ENCODE measurements around the gene MRPL34.

GRCh38 chr19:17351815-17352435 lies 46.3 kb downstream of the MRPL34 start:
- no peak for TF ChIP-seq EZH2 (IDR thresholded peaks at IDR 0.05; ENCODE audit: insufficient read depth, poor library complexity, severe bottlenecking)
- no peak for TF ChIP-seq EZH2phosphoT487 (IDR thresholded peaks at IDR 0.05; ENCODE audit: insufficient read depth, low read depth)
